HepG2 (cell line): Measurements from ENCODE around the gene RAB3A. TPM values are rescaled to one million over a fixed set of nuclear protein-coding genes. Genes with fewer than 3 reads are reported as not detected.
A peak's percentile ranks its signal among the peaks of the same experiment; 100 is the strongest.

Source experiments
- ATF4 ChIP-seq, 2 experiments: fragments of 450-650 bp in 1 of 2; sonication (generic) in 1 of 2; formaldehyde crosslinking; IDR thresholded peaks; 2 replicates each; pipeline versions ENCODE4 v1.5.0 to v1.8.0; 2020 to 2022; ENCODE audit warnings: mild to moderate bottlenecking in 1 of 2, missing genetic modification reagents in 1 of 2
- CAMTA2 ChIP-seq: sonication (generic); formaldehyde crosslinking; IDR thresholded peaks from 2 replicates; pipeline ENCODE4 v1.4.0; 2020; ENCODE audit warnings: mild to moderate bottlenecking, missing genetic modification reagents, borderline replicate concordance
- HDAC1 ChIP-seq: sonication (generic); formaldehyde crosslinking; IDR thresholded peaks from 2 replicates; pipeline ENCODE4 v1.5.1; 2020; ENCODE audit warnings: mild to moderate bottlenecking, missing genetic modification reagents
- HIC2 ChIP-seq: sonication (generic); formaldehyde crosslinking; IDR thresholded peaks from 2 replicates; pipeline ENCODE4 v1.9.0; 2022; ENCODE audit warnings: low read depth, missing genetic modification reagents
- HNF1A ChIP-seq, 2 experiments: sonication (generic) in 1 of 2; formaldehyde crosslinking in 1 of 2; IDR thresholded peaks; 2 replicates each; pipeline versions ENCODE4 v1.4.0 to v1.6.1; 2016 to 2020; ENCODE audit warnings: borderline replicate concordance in 1 of 2, low read depth in 1 of 2, mild to moderate bottlenecking in 1 of 2, missing genetic modification reagents in 1 of 2
- NONO ChIP-seq, 2 experiments: fragments of 450-650 bp in 1 of 2; sonication (generic) in 1 of 2; formaldehyde crosslinking in 1 of 2; IDR thresholded peaks in 1 of 2; conservative IDR thresholded peaks in 1 of 2; 2 replicates each; pipeline versions ENCODE4 v1.6.1 to v1.8.0; 2017 to 2022; ENCODE audit warnings: mild to moderate bottlenecking in 1 of 2, missing genetic modification reagents in 1 of 2, moderate library complexity in 1 of 2
- TCF12 ChIP-seq, 2 experiments: fragments of 450-650 bp in 1 of 2; sonication (generic) in 1 of 2; formaldehyde crosslinking in 1 of 2; IDR thresholded peaks; 2 replicates each; pipeline versions ENCODE4 v1.6.1 to v1.8.0; 2017 to 2022; ENCODE audit warnings: antibody characterized with exemption in 1 of 2, mild to moderate bottlenecking in 1 of 2, missing genetic modification reagents in 1 of 2, moderate library complexity in 1 of 2
- ZFP37 ChIP-seq: sonication (generic); formaldehyde crosslinking; IDR thresholded peaks from 2 replicates; pipeline ENCODE4 v1.4.0; 2020; ENCODE audit warnings: missing genetic modification reagents, borderline replicate concordance
- ZNF33B ChIP-seq: sonication (generic); formaldehyde crosslinking; IDR thresholded peaks from 2 replicates; pipeline ENCODE4 v1.5.1; 2020; ENCODE audit warnings: mild to moderate bottlenecking, missing genetic modification reagents
- ZNF746 ChIP-seq: sonication (generic); formaldehyde crosslinking; IDR thresholded peaks from 2 replicates; pipeline ENCODE4 v1.8.0; 2022; ENCODE audit warnings: mild to moderate bottlenecking, missing genetic modification reagents
- polyA plus RNA-seq, 8 experiments: library from polyadenylated mRNA; depleted of rRNA in 3 of 8; stranded (reverse) in 7 of 8; unstranded in 1 of 8; fragments of >200 nt; fragmentation: Illumina TruSeq in 4 of 8; extraction: Trizol in 4 of 8; gene quantifications; 2 replicates each; pipeline versions ENCODE4 v1.2.1 to v1.2.3, GENCODE V29; 2011 to 2016; ENCODE audit warnings: low read depth in 4 of 8, missing spikeins in 1 of 8, mixed read lengths in 1 of 8; ENCODE audit not compliant: insufficient read depth in 1 of 8
- total RNA-seq, 5 experiments: library from RNA; depleted of rRNA; stranded (reverse); fragments of >200 nt; fragmentation: Illumina TruSeq; extraction: Trizol; gene quantifications; 2 replicates each; pipeline ENCODE4 v1.2.3, GENCODE V29; 2016; ENCODE audit warnings: low read depth in 1 of 5
- TF ChIP-seq, protein P1 (sequence below): sonication (generic); formaldehyde crosslinking; IDR thresholded peaks from 2 replicates; pipeline ENCODE4 v1.5.0; 2020; ENCODE audit warnings: mild to moderate bottlenecking, missing genetic modification reagents, borderline replicate concordance
- TF ChIP-seq, protein P2 (sequence below): sonication (generic); formaldehyde crosslinking; IDR thresholded peaks from 2 replicates; pipeline ENCODE4 v1.8.0; 2022; ENCODE audit warnings: missing genetic modification reagents, mild to moderate bottlenecking, inconsistent platforms, borderline replicate concordance

The RAB3A gene
- total and polyA plus RNA-seq, 2 of the 13 experiments (the other 11 are each of a cell fraction or from before 2014, with no cell fraction given), result 0.58 to 0.98 TPM

- TF ChIP-seq NONO (IDR thresholded peaks at IDR 0.05) (no peak), NONO (CRISPR knock-in tag; conservative IDR thresholded peaks at IDR 0.05) (peak; percentile 67), HIC2 (CRISPR knock-in tag) (no peak), ATF4 (CRISPR knock-in tag; IDR thresholded peaks at IDR 0.05) (no peak), HDAC1 (CRISPR knock-in tag) (peak; percentile 45), ZNF33B (CRISPR knock-in tag) (no peak; the same call in 1 of the 2 replicates), ZNF746 (0 out of 2 replicates have a peak, but pooled peaks have one; percentile 34), CAMTA2 (CRISPR knock-in tag) (no peak), TCF12 (IDR thresholded peaks at IDR 0.05) (no peak), TCF12 (CRISPR knock-in tag; IDR thresholded peaks at IDR 0.05) (0 out of 2 replicates have a peak, but pooled peaks have one; percentile 32), HNF1A (IDR thresholded peaks at IDR 0.05; ENCODE audit: low read depth) (no peak), HNF1A (CRISPR knock-in tag; IDR thresholded peaks at IDR 0.05; ENCODE audit: borderline replicate concordance) (peak; percentile 35; the same call in 1 of the 2 replicates), ZFP37 (no peak)
- TF ChIP-seq, protein P1, sequence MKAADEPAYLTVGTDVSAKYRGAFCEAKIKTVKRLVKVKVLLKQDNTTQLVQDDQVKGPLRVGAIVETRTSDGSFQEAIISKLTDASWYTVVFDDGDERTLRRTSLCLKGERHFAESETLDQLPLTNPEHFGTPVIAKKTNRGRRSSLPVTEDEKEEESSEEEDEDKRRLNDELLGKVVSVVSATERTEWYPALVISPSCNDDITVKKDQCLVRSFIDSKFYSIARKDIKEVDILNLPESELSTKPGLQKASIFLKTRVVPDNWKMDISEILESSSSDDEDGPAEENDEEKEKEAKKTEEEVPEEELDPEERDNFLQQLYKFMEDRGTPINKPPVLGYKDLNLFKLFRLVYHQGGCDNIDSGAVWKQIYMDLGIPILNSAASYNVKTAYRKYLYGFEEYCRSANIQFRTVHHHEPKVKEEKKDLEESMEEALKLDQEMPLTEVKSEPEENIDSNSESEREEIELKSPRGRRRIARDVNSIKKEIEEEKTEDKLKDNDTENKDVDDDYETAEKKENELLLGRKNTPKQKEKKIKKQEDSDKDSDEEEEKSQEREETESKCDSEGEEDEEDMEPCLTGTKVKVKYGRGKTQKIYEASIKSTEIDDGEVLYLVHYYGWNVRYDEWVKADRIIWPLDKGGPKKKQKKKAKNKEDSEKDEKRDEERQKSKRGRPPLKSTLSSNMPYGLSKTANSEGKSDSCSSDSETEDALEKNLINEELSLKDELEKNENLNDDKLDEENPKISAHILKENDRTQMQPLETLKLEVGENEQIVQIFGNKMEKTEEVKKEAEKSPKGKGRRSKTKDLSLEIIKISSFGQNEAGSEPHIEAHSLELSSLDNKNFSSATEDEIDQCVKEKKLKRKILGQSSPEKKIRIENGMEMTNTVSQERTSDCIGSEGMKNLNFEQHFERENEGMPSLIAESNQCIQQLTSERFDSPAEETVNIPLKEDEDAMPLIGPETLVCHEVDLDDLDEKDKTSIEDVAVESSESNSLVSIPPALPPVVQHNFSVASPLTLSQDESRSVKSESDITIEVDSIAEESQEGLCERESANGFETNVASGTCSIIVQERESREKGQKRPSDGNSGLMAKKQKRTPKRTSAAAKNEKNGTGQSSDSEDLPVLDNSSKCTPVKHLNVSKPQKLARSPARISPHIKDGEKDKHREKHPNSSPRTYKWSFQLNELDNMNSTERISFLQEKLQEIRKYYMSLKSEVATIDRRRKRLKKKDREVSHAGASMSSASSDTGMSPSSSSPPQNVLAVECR (CRISPR knock-in tag), result peak; percentile 56
- TF ChIP-seq, protein P2, sequence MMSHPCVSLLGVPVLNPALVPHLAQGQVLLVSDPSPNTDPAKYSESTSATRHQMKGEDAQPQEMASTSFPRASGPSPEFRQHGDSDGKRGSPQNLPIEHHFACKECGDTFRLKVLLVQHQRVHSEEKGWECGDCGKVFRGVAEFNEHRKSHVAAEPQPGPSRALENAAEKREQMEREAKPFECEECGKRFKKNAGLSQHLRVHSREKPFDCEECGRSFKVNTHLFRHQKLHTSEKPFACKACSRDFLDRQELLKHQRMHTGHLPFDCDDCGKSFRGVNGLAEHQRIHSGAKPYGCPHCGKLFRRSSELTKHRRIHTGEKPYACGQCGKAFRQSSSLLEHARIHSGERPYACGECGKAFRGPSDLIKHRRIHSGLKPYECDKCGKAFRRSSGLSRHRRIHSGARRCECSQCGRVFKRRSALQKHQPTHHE (CRISPR knock-in tag), result no peak
Observed at GRCh38 chr19:18193388-18194180, 10.3 kb downstream of the RAB3A start (continued).
